LoVo (cell line): ENCODE measurements around the gene MYO5A.
A peak's percentile ranks its signal among the peaks of the same experiment; 100 is the strongest.
"Not testable (repeated sequence)": the region's sequence is repeated elsewhere in the genome, so short reads cannot be mapped to it uniquely, and the experiment has no call there.

Experiments used
- DNase-seq: peaks from one replicate; pipeline ENCODE4 v3.0.0-alpha.2; 2016; ENCODE audit warnings: low spot score

The MYO5A gene

DNA sequence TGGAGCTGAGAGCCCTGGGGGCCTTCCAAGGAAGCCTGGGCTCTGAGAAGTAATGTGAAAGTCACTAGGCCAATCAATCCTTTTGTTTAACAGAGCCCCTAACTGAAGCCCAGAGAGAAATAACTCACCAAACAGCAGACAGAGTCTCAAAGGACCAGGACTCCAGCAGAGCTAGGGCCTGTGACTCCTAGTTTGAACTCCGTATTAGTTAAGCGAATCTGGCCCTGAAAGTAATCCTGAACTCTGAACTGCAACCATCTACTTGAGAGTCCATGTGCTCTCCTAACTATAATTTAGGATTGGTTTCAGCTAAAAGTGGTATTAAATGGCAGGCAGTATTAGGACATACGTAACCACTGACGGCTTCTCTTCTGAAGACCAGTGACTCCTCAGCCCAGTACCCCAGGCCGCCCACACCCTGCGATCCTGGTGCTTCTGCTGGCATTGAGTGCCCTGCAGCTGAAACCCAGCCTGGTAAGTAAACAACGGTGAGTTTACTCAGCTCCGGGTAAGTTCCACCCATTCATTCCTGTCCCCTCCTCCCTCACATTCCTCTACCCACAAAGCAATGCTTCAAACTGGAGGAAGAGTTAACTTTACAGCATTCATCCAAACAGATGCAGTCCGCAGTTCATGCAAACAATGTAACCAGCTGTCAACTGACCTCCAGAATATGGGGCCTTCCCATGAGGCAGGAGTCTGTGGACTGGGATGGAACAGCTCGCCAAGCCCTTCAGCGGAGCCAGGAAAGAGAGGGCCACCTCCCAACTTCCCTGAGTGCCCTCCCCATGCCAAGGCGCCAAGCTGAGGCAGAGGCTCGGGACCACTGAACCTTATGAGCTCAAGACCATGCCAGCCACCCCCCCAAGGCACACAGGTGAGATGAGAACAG, 240.4 kb downstream of the MYO5A start:
- peak; percentile 94 for DNase-seq

- peak; percentile 35 for DNase-seq
Measured at GRCh38 chr15:52287114-52287513, 241.6 kb downstream of the MYO5A start.

DNA sequence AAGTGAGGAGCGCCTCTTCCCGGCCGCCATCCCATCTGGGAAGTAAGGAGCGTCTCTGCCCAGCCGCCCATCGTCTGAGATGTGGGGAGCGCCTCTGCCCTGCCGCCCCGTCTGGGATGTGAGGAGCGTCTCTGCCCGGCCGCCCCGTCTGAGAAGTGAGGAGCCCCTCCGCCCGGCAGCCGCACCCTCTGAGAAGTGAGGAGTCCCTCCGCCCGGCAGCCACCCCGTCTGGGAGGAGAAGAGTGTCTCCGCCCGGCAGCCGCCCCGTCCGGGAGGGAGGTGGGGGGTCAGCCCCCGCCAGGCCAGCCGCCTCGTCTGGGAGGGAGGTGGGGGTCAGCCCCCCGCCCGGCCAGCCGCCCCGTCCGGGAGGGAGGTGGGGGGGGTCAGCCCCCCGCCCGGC, 242.7 kb downstream of the MYO5A start:
- DNase-seq, result not testable (repeated sequence)

GRCh38 chr15:52284164-52284563, 244.5 kb downstream of the MYO5A start:
- DNase-seq, result no peak

DNA sequence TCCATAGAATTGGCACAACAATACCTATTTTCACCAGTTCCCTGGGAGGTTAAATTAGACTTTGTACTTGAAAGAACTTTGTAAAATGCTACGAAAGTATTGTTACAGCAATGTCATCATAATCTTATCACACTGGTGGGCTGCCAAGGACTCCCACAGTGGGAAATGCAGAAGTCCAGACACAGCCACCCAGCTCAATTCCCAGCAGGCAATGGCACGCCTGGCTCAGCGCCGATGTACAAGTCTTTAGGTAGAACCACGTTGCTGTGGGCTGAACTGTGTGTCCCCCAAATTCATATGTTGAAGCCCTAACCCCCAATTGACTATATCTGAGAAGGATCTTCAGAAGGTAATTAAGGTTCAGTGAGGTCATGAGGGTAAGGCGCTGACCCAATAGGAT, 245.4 kb downstream of the MYO5A start:
- DNase-seq, result no peak

- no peak for DNase-seq
Measured at GRCh38 chr15:52282418-52282817, 246.3 kb downstream of the MYO5A start.

DNA sequence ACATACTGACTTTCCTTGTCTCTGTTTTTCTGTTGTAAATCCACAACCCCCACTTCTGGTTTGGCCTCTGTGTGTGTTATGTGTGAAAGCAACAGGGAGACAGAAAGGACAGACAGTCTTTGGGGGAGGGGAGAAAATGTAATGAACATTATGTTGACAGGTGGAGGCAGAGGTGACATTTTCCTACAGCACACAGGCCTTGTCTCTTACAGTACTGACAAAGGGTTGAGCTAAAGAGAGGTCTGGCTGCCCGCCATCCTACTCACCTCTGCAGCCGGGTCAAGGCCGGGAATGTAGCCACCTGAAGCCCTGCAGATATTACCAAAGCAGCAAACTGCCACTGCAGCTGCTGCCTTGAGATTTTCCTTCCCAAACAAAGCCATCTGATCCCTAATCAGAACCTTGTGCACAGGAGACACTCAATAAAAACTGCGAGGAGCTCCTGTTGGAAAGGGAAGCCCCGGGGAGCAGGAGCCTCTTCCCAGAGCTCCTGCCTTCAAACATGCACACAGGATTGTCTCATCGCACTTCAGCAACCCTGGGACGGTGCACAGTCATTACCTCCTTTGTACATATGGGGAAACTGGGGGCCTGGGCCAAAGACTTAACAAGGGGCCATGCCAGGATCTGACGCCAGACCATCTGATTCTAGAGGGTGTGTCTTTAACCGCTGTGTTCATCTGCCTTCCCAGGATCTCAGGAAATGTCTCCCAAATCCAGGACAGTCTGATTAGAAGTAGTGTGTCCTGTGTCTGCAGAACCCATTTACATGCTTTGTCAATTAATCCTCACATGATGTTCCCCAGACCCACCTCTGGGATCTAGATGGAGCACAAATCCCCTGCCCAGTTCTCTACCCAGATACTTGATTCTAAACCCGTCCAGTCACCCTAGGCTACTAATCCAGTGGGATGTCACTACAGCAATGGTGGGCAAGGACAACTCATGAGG, 247.3 kb downstream of the MYO5A start:
- DNase-seq, result no peak

DNA sequence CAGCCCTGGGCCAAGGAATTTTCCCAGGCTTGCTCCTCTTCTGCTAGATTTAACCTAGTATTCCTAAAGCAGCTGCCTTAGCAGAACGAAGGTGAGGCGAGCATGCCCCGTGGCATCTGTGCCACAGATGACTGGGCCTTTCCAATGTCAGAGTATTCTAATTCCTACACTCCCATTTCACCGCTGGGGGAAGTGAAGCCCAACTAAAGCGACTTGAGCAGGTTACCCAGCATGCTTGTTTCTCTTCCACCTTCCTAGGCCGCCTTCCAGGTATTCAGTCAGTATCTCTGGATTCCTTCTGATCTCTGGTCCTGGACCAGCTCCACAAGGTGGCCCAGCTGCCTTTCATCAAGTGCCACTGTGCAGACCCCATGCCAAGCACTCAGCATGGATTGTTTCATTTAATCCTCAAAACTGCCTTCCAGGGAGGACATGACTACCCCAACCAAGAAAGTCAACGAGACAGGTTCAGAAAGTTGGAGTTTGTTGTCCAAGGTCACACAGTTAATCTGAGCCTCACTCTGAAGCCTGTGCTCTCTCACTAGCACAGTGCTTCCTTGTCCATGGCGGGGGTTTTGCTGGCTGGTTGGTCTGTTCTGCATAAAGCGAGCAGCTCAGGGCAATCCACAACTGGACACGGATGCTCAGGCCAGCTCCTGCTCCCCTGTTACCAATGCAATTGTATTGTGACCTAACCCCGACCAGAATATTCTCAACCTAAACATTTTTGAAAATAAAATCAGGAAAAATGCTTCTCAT, 248.2 kb downstream of the MYO5A start:
- DNase-seq, result no peak

- no peak for DNase-seq
Measured at GRCh38 chr15:52278636-52279367, 249.9 kb downstream of the MYO5A start.

- DNase-seq, result no peak
Measured at GRCh38 chr15:52278135-52278534, 250.5 kb downstream of the MYO5A start.

GRCh38 chr15:52277575-52277974, 251.1 kb downstream of the MYO5A start:
- no peak for DNase-seq

GRCh38 chr15:52276256-52276770, 252.4 kb downstream of the MYO5A start:
- DNase-seq, result no peak

DNA sequence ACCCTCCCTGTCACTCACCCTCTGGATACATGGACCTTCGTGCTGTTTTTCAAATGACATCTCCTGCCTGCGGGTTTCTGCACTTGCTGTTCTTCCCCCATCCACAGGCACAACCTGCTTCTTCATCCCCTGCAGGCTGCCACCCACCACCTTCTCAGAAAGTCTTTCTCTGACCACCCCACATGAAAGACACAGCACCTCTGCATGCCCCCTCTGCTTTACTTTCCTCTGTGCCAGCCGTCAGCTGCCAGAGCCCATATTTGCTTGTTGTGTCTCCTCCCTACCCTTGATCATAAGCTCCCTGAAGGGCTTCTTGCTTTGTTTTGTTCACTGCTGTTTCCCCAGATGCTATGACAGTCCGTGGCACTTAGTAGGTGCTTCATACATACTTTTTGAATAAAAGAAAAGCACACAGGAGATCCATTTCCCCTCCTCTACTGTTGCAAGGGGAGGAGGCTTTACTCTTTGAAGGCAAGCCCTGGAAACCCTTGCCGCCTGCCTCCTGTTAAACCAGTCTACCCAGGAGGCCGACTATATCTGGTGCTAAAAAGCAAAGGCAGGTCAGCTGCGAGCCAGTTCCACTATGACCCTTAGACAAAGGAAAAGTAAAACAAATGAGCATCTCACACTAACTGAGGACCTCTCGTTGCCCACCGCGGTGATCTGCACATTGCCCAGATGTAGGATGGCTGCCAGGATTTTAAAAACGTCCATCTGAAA, 265.0 kb downstream of the MYO5A start:
- DNase-seq, result no peak

DNA sequence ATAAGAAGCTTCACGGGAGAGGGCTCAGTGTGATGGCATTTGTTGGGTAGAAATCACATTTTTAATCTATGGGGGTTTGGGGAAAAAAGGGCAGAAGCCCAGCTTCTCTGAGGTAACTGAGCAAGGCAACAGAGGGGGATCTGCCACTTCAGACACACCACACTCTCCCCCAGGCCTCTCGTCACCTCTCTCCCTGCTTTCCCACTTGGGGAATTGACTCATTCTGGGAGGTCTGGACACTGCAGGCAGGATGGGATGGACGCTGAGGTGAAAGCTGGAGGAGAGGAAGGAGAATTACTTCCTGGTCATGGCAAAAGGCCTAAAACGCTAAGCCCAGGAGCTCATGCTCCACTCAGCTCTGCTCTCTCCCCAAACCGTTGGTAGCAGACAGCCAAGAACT, 266.3 kb downstream of the MYO5A start:
- DNase-seq, result no peak

DNA sequence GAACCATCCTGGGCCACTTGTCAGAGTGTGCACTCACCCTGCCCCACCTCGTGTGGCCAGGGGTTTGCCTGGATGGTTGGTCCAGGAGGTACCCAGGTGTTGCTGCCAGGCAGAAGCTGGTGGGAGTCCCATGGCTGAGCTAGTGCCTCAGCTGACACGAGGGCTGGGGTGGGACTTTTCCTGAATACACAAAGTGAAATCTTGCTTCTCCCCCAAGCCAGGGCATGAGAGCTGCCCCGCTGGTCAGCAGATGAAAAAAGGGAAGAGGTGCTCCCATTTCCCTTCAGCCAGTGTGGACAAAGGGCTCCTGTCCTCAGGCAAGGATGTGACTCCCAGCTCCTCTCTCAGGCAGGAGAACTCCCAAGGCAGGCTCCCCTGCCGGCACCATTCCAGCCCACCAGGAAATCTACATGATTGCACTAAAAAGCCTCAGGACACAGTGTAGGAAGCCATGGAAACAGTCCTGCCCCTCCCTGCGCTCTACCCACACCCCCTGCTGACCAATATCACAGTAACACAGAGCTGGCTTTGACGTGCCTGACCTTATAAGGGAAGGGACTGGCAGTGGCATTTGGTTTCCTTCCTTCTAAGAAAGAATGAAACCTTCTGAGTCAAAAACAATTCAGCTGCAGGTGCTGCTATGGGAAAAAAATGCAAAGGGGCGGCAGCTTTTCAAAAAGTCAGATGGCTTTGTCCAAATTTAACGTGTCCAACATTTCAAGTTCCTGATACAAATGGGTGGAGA, 267.0 kb downstream of the MYO5A start:
- peak; percentile 53 for DNase-seq

DNA sequence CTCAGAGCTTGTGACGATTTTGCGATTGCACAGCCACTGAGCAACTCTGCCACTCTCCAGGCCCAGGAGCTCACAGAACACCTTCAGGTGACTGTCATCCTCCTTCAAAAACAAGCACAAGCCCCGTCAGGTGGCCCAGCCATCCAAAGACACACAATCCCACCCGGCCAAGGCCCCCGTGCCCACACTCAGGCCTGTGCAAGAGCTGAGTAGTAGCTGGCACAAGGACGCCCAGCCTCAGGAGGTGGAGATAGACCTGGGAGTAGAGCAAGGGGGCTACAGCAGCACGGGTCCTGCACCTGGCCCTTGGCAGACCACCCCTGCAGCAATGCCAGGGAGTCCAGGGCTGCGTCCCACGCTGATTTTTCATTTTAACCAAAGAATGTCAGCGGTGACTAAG, 267.7 kb downstream of the MYO5A start:
- DNase-seq, result no peak

DNA sequence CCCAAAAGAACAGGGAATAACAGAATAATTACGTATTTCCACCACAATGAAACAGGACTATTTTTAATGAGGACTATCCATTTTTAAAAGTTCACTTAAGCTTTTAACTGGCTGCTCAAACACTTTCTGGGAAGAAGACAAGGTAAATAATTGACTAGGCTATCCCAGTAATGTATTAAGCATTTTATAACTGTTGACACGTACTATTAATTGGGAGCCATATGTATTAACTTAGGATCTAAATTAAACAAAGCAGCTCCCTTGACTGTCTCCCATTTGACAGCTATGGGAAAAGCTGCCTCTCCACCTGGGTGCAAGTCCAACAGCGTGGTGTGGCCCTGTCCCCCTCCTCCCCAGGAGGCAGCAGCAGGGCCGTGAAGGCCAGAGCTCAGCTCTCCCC, 269.2 kb downstream of the MYO5A start:
- DNase-seq, result no peak

GRCh38 chr15:52258461-52258860, 270.2 kb downstream of the MYO5A start:
- no peak for DNase-seq

GRCh38 chr15:52257734-52258062, 271.0 kb downstream of the MYO5A start:
- DNase-seq, result no peak
